Measurements from ENCODE around the gene CCDC120. TPM values are rescaled to one million over a fixed set of nuclear protein-coding genes. Genes with fewer than 3 reads are reported as not detected.

Gene CCDC120
- polyA plus RNA-seq, 1 donor from 2014 or later: 3.1 TPM

- H3K27ac ChIP-seq (ENCODE audit: low read length): no peak overlapping the region
- TF ChIP-seq EP300 (conservative IDR thresholded peaks at IDR 0.05; ENCODE audit: poor library complexity, severe bottlenecking): no peak
- H2AFZ ChIP-seq (ENCODE audit: low read depth, low read length): no peak overlapping the region
- no peaks in the 10 kb centered on the region for H3K9me2 ChIP-seq (ENCODE audit: insufficient read depth, low read length)
- H3K4me3 ChIP-seq (ENCODE audit: low read length): no peak overlapping the region
- H3K9me3 ChIP-seq (ENCODE audit: low read length): no peaks in the 10 kb centered on the region
- no peaks in the 10 kb centered on the region for H4K20me1 ChIP-seq (ENCODE audit: insufficient read depth)
- H3K27me3 ChIP-seq (ENCODE audit: insufficient read depth, low read depth, low read length): no peaks in the 10 kb centered on the region
- H3F3A ChIP-seq (ENCODE audit: insufficient read depth, low read length, poor library complexity, severe bottlenecking): no peaks in the 10 kb centered on the region
- no peak overlapping the region for H3K9ac ChIP-seq (ENCODE audit: low read length)
- peaks cover 6% of the 10 kb centered on the region for H3K79me2 ChIP-seq (replicated peaks; ENCODE audit: insufficient read depth, low read length)
- no peak overlapping the region for H3K4me2 ChIP-seq (ENCODE audit: low read length)
- no peaks in the 10 kb centered on the region for H3K36me3 ChIP-seq (ENCODE audit: insufficient read depth, low read length)
Measured at GRCh38 chrX:49039598-49040375, 19.0 kb upstream of the CCDC120 start.

DNA sequence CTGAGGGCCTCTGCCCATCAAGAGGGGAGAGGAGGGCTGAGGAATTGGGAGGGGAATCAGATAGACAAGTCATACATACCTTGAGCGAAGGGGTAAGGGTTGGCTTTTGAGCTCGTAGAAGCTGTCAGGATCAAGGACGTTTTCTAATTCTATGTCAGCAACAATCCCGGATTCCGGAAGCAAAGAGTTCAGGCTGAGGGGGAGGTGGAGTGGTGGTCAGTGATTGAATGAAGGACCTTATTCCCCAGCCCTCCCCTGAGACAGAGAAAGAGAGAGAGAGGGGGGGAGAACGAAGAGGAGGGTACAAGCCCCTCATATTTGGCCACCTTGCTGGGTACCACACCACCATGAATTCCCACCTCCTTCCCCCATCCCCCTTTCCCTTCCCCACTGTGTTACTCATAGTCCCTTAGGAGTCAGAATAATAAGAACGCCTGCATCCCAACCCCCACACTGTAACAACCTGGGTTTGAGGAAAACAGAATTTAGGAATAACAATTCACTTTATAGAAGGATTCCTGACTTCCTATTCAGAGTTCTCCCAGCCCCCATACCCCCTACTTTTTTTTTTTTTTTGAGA, 18.3 kb upstream of the CCDC120 start:
- Histone ChIP-seq H3K36me3 (ENCODE audit: insufficient read depth, low read length) (no peaks in the 10 kb centered on the region), H3K79me2 (replicated peaks; ENCODE audit: insufficient read depth, low read length) (peaks cover 6% of the 10 kb centered on the region), H3K27me3 (ENCODE audit: insufficient read depth, low read depth, low read length) (no peaks in the 10 kb centered on the region), H4K20me1 (ENCODE audit: insufficient read depth) (no peaks in the 10 kb centered on the region), H3F3A (ENCODE audit: insufficient read depth, low read length, poor library complexity, severe bottlenecking) (no peaks in the 10 kb centered on the region), H3K9ac (ENCODE audit: low read length) (no peak overlapping the region), H3K4me2 (ENCODE audit: low read length) (no peak overlapping the region), H3K9me2 (ENCODE audit: insufficient read depth, low read length) (no peaks in the 10 kb centered on the region), H3K4me3 (ENCODE audit: low read length) (no peak overlapping the region), H2AFZ (ENCODE audit: low read depth, low read length) (no peak overlapping the region), H3K9me3 (ENCODE audit: low read length) (no peaks in the 10 kb centered on the region), H3K27ac (ENCODE audit: low read length) (no peak overlapping the region)
- TF ChIP-seq POLR2AphosphoS5 (IDR thresholded peaks at IDR 0.05) (no peak), RAD21 (conservative IDR thresholded peaks at IDR 0.05) (no peak), MXI1 (conservative IDR thresholded peaks at IDR 0.05; ENCODE audit: poor library complexity, severe bottlenecking) (no peak), SMC3 (conservative IDR thresholded peaks at IDR 0.05; ENCODE audit: poor library complexity) (no peak), EP300 (conservative IDR thresholded peaks at IDR 0.05; ENCODE audit: poor library complexity, severe bottlenecking) (no peak), TAF1 (IDR thresholded peaks at IDR 0.05; ENCODE audit: low read depth) (no peak), EZH2 (IDR thresholded peaks at IDR 0.05; ENCODE audit: borderline replicate concordance, insufficient read depth, low read length, poor library complexity, severe bottlenecking) (no peak)
- TF ChIP-seq, protein P1, sequence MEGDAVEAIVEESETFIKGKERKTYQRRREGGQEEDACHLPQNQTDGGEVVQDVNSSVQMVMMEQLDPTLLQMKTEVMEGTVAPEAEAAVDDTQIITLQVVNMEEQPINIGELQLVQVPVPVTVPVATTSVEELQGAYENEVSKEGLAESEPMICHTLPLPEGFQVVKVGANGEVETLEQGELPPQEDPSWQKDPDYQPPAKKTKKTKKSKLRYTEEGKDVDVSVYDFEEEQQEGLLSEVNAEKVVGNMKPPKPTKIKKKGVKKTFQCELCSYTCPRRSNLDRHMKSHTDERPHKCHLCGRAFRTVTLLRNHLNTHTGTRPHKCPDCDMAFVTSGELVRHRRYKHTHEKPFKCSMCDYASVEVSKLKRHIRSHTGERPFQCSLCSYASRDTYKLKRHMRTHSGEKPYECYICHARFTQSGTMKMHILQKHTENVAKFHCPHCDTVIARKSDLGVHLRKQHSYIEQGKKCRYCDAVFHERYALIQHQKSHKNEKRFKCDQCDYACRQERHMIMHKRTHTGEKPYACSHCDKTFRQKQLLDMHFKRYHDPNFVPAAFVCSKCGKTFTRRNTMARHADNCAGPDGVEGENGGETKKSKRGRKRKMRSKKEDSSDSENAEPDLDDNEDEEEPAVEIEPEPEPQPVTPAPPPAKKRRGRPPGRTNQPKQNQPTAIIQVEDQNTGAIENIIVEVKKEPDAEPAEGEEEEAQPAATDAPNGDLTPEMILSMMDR (IDR thresholded peaks at IDR 0.05; ENCODE audit: poor library complexity, severe bottlenecking): no peak
- TF ChIP-seq, protein P2, sequence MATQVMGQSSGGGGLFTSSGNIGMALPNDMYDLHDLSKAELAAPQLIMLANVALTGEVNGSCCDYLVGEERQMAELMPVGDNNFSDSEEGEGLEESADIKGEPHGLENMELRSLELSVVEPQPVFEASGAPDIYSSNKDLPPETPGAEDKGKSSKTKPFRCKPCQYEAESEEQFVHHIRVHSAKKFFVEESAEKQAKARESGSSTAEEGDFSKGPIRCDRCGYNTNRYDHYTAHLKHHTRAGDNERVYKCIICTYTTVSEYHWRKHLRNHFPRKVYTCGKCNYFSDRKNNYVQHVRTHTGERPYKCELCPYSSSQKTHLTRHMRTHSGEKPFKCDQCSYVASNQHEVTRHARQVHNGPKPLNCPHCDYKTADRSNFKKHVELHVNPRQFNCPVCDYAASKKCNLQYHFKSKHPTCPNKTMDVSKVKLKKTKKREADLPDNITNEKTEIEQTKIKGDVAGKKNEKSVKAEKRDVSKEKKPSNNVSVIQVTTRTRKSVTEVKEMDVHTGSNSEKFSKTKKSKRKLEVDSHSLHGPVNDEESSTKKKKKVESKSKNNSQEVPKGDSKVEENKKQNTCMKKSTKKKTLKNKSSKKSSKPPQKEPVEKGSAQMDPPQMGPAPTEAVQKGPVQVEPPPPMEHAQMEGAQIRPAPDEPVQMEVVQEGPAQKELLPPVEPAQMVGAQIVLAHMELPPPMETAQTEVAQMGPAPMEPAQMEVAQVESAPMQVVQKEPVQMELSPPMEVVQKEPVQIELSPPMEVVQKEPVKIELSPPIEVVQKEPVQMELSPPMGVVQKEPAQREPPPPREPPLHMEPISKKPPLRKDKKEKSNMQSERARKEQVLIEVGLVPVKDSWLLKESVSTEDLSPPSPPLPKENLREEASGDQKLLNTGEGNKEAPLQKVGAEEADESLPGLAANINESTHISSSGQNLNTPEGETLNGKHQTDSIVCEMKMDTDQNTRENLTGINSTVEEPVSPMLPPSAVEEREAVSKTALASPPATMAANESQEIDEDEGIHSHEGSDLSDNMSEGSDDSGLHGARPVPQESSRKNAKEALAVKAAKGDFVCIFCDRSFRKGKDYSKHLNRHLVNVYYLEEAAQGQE (IDR thresholded peaks at IDR 0.05; ENCODE audit: borderline replicate concordance): no peak

Measured in neural cell (in vitro differentiated cells).